ENCODE data around the gene PKLR. TPM values are rescaled to one million over a fixed set of nuclear protein-coding genes. Genes with fewer than 3 reads are reported as not detected.
"Not testable (repeated sequence)": the region's sequence is repeated elsewhere in the genome, so short reads cannot be mapped to it uniquely, and the experiment has no call there.

The PKLR gene
- total and polyA plus RNA-seq, 2 donors (not counting 3 experiments of a cell fraction or from before 2014, with no cell fraction given): not detected

DNA sequence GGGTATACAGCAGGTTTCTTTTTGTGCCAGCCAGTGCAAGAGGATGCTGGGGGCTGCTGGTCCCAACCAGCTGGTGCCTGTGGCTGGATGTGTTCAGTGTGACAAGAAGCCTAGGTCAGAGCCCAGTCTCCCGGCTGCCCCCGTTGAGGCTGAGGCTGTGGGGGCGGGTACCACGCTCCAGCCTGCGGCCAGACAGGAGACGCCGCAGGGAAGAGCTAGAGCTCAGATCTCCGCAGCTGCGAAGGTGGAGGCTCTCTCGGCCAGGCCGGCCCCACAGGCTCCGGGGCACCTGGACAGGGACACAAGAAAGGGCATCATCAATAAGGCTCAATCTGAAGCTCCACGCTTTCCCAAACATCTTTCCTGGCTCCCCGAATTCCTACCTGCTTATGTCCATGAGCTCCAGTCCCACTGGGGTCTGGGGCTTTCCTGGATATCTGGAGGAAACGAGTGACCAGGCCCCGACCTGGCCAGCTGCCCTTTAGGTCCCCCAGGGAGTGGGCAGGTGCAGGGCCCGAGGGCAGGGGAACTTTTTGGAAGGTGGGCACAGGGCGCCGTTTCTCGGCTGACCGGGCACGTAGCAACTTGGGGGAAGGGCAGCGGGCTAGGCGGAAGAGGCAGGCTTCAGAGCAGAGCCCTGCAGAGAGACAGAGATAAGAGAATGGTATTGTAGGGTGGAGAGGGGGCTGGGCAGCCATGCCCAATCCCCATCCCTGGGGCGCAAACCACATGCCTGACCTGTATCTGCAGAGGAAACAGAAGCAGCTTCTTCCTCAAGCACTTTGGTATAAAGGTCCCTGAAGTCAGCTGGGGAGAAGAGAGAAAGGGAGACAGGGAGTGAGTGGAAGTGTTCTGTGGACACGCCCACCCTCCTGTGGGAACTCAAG, 53.3 kb downstream of the PKLR start:
- Histone ChIP-seq H3K4me3 (replicated peaks in 1 of 3; ENCODE audit: insufficient read depth in 1 of 3, low read depth in 1 of 3, low read length in 3 of 3) (no peak overlapping the region), H3K27ac (ENCODE audit: insufficient read depth, low read depth, low read length) (no peak overlapping the region), H3K9ac (replicated peaks; ENCODE audit: extremely low read depth, insufficient read depth, low read length) (no peak overlapping the region), H4K20me1 (replicated peaks; ENCODE audit: control insufficient read depth, extremely low read depth, insufficient read depth, low read length) (no peaks in the 10 kb centered on the region), H3K4me2 (ENCODE audit: insufficient read depth, low read length) (no peak overlapping the region), H3K9me1 (replicated peaks; ENCODE audit: control insufficient read depth, extremely low read depth, insufficient read depth, low read length) (no peaks in the 10 kb centered on the region), H2AFZ (ENCODE audit: low read depth, low read length) (no peak overlapping the region), H3K4me1 (ENCODE audit: control insufficient read depth, extremely low read depth, insufficient read depth, low read length) (peaks cover 17% of the 10 kb centered on the region), H3K9me3 (replicated peaks; ENCODE audit: control insufficient read depth, insufficient read depth, low read length) (no peaks in the 10 kb centered on the region), H3K27me3 (ENCODE audit: control insufficient read depth in 2 of 2, insufficient read depth in 2 of 2, low read length in 2 of 2) (no peaks in the 10 kb centered on the region), H3K36me3 (ENCODE audit: control insufficient read depth in 2 of 2, extremely low read depth in 1 of 2, insufficient read depth in 2 of 2, low read length in 2 of 2) (peaks cover 3 to 14% of the 10 kb centered on the region in 2 experiments), H3K79me2 (ENCODE audit: control insufficient read depth, insufficient read depth, low read length) (peaks cover 7% of the 10 kb centered on the region)
- intact Hi-C loops (cut with micrococcal nuclease) (no loop called here), dilution Hi-C loops (cut with MboI; ENCODE audit: extremely low pct_ligation_motif_present, low sequenced_read_pairs) (no loop called here)
- ChIA-PET CTCF (interaction anchor here (1.3 to 5.8 kb wide), 4 partner anchors 10 to 401 kb away, joined by 4 to 115 read pairs (median 4); partner anchors contain the start of gene RUSC1), POLR2A (interaction anchor here (0.6 kb wide), 1 partner anchor 23 kb away, joined by 8 read pairs; no protein-coding TSS in a partner anchor)
- TF ChIP-seq POLR2A (IDR thresholded peaks at IDR 0.05; ENCODE audit: low read depth, low read length): no peak
- TF ChIP-seq, protein P1, sequence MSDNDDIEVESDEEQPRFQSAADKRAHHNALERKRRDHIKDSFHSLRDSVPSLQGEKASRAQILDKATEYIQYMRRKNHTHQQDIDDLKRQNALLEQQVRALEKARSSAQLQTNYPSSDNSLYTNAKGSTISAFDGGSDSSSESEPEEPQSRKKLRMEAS (IDR thresholded peaks at IDR 0.05; ENCODE audit: insufficient read depth, insufficient read length): no peak
- TF ChIP-seq, protein P2, sequence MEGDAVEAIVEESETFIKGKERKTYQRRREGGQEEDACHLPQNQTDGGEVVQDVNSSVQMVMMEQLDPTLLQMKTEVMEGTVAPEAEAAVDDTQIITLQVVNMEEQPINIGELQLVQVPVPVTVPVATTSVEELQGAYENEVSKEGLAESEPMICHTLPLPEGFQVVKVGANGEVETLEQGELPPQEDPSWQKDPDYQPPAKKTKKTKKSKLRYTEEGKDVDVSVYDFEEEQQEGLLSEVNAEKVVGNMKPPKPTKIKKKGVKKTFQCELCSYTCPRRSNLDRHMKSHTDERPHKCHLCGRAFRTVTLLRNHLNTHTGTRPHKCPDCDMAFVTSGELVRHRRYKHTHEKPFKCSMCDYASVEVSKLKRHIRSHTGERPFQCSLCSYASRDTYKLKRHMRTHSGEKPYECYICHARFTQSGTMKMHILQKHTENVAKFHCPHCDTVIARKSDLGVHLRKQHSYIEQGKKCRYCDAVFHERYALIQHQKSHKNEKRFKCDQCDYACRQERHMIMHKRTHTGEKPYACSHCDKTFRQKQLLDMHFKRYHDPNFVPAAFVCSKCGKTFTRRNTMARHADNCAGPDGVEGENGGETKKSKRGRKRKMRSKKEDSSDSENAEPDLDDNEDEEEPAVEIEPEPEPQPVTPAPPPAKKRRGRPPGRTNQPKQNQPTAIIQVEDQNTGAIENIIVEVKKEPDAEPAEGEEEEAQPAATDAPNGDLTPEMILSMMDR (IDR thresholded peaks at IDR 0.05; ENCODE audit: extremely low read depth in 1 of 2, insufficient read depth in 1 of 2, low read depth in 1 of 2, low read length in 2 of 2): no peak
- no peak for TF ChIP-seq FOS (IDR thresholded peaks at IDR 0.05; ENCODE audit: borderline replicate concordance, insufficient read depth, low read length)
- no peak for TF ChIP-seq GATA2 (IDR thresholded peaks at IDR 0.05; ENCODE audit: insufficient read depth, insufficient read length, low read depth, low read length)
- no peak for TF ChIP-seq MYC (IDR thresholded peaks at IDR 0.05; ENCODE audit: low read depth, low read length)
- TF ChIP-seq EZH2 (IDR thresholded peaks at IDR 0.05; ENCODE audit: borderline replicate concordance, low read depth, low read length, severe bottlenecking): no peak
- no peak for TF ChIP-seq JUN (IDR thresholded peaks at IDR 0.05; ENCODE audit: borderline replicate concordance, insufficient read depth, insufficient read length, low read depth)
- no peak for TF ChIP-seq POLR2AphosphoS5 (IDR thresholded peaks at IDR 0.05; ENCODE audit: insufficient read depth, low read depth, low read length)
- no peak for DNase-seq (ENCODE audit: low read depth, low spot score)
- FAIRE-seq: no peak
- no TSS peak for BruUV-seq (replicated peaks)

DNA sequence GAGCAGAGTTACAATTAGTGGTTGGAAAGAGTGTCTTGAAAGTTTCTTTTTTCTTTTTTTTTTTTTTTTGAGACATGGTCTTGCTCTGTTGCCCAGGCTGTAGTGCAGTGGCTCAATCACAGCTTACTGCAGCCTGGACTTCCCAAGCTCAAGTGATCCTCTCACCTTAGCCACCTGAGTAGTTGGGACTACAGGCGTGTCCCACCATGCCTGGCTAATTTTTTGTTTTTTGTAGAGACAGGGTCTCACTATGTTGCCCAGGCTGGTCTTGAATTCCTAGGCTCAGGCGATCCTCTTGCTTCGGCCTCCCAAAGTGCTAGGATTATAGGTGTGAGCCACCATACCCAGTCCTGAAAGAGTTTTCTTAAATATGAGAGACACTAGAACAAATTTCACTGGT, 54.4 kb downstream of the PKLR start:
- FAIRE-seq; dilution Hi-C loops (cut with MboI; ENCODE audit: extremely low pct_ligation_motif_present, low sequenced_read_pairs); intact Hi-C loops (cut with micrococcal nuclease); H4K20me1 ChIP-seq (replicated peaks; ENCODE audit: control insufficient read depth, extremely low read depth, insufficient read depth, low read length); DNase-seq (ENCODE audit: low read depth, low spot score); H3K9me3 ChIP-seq (replicated peaks; ENCODE audit: control insufficient read depth, insufficient read depth, low read length); CTCF ChIA-PET; H2AFZ ChIP-seq (ENCODE audit: low read depth, low read length); H3K4me2 ChIP-seq (ENCODE audit: insufficient read depth, low read length); H3K9me1 ChIP-seq (replicated peaks; ENCODE audit: control insufficient read depth, extremely low read depth, insufficient read depth, low read length); H3K79me2 ChIP-seq (ENCODE audit: control insufficient read depth, insufficient read depth, low read length); H3K27me3 ChIP-seq (ENCODE audit: control insufficient read depth in 2 of 2, insufficient read depth in 2 of 2, low read length in 2 of 2); H3K27ac ChIP-seq (ENCODE audit: insufficient read depth, low read depth, low read length); BruUV-seq (replicated peaks); H3K9ac ChIP-seq (replicated peaks; ENCODE audit: extremely low read depth, insufficient read depth, low read length); H3K4me3 ChIP-seq (replicated peaks in 1 of 3; ENCODE audit: insufficient read depth in 1 of 3, low read depth in 1 of 3, low read length in 3 of 3): not testable (repeated sequence)
- peaks cover 3 to 14% of the 10 kb centered on the region in 2 experiments for H3K36me3 ChIP-seq (ENCODE audit: control insufficient read depth in 2 of 2, extremely low read depth in 1 of 2, insufficient read depth in 2 of 2, low read length in 2 of 2)
- POLR2A ChIA-PET: interaction anchor here (0.6 kb wide), 1 partner anchor 9 kb away, joined by 4 read pairs; no protein-coding TSS in a partner anchor
- H3K4me1 ChIP-seq (ENCODE audit: control insufficient read depth, extremely low read depth, insufficient read depth, low read length): peaks cover 17% of the 10 kb centered on the region
